ENCODE results near the gene PON3. TPM values are rescaled to one million over a fixed set of nuclear protein-coding genes. Genes with fewer than 3 reads are reported as not detected.

The PON3 gene
- 0.41 TPM for total RNA-seq

GRCh38 chr7:95396136-95397032, at the start of gene PON3:
Gene PON3 (minus strand): TSS chr7:95396375. CDS start chr7:95396350, 25 bp downstream.
- DNase-seq (ENCODE audit: low spot score in 2 of 2) (no peak), FAIRE-seq (no peak)

- FAIRE-seq (no peak), DNase-seq (ENCODE audit: low spot score in 2 of 2) (no peak)
These were observed 48.6 kb upstream of the PON3 start for GRCh38 chr7:95444796-95445195.

- FAIRE-seq (no peak), DNase-seq (ENCODE audit: low spot score in 2 of 2) (no peak)
These were observed 45.1 kb upstream of the PON3 start for GRCh38 chr7:95441042-95441823.

- DNase-seq (ENCODE audit: low spot score in 2 of 2) = no peak
- FAIRE-seq = no peak
These were observed 44.3 kb upstream of the PON3 start for GRCh38 chr7:95440394-95441038.

GRCh38 chr7:95436407-95436806, 40.2 kb upstream of the PON3 start:
- no peak for DNase-seq (ENCODE audit: low spot score in 2 of 2)

GRCh38 chr7:95435422-95435780, 39.2 kb upstream of the PON3 start:
- DNase-seq (ENCODE audit: low spot score in 2 of 2) (no peak), FAIRE-seq (no peak)

More at GRCh38 chr7:95436407-95436806, 40.2 kb upstream of the PON3 start:
- no peak for FAIRE-seq

GRCh38 chr7:95434557-95435421, 38.6 kb upstream of the PON3 start, which contains the start of gene PON2:
Gene PON2 (minus strand): TSS chr7:95435028. CDS start chr7:95434951, 77 bp downstream.
- DNase-seq (ENCODE audit: low spot score in 2 of 2) (peak; percentile 68 to 75), FAIRE-seq (no peak)

GRCh38 chr7:95433952-95434556, 37.9 kb upstream of the PON3 start:
- no peak for FAIRE-seq
- DNase-seq (ENCODE audit: low spot score in 2 of 2) = no peak

- DNase-seq (ENCODE audit: low spot score in 2 of 2) (no peak), FAIRE-seq (no peak)
These were observed 37.0 kb upstream of the PON3 start for GRCh38 chr7:95433129-95433528.

GRCh38 chr7:95432606-95433005, 36.4 kb upstream of the PON3 start:
- DNase-seq (ENCODE audit: low spot score in 2 of 2) = no peak

GRCh38 chr7:95430864-95431263, 34.7 kb upstream of the PON3 start:
- no peak for DNase-seq (ENCODE audit: low spot score in 2 of 2)
- no peak for FAIRE-seq

More at GRCh38 chr7:95432606-95433005, 36.4 kb upstream of the PON3 start:
- no peak for FAIRE-seq

GRCh38 chr7:95429241-95429990, 33.2 kb upstream of the PON3 start:
- DNase-seq (ENCODE audit: low spot score in 2 of 2) (no peak), FAIRE-seq (no peak)

- DNase-seq (ENCODE audit: low spot score in 2 of 2) (no peak), FAIRE-seq (no peak)
These were observed 31.8 kb upstream of the PON3 start for GRCh38 chr7:95427914-95428516.

- DNase-seq (ENCODE audit: low spot score in 2 of 2) = no peak
- no peak for FAIRE-seq
These were observed 31.0 kb upstream of the PON3 start for GRCh38 chr7:95427166-95427565.

GRCh38 chr7:95425694-95426093, 29.5 kb upstream of the PON3 start:
- DNase-seq (ENCODE audit: low spot score in 2 of 2) (no peak), FAIRE-seq (peak; percentile 80)

- no peak for DNase-seq (ENCODE audit: low spot score in 2 of 2)
- no peak for FAIRE-seq
These were observed 28.5 kb upstream of the PON3 start for GRCh38 chr7:95424716-95425115.

- DNase-seq (ENCODE audit: low spot score in 2 of 2) (no peak), FAIRE-seq (no peak)
These were observed 25.8 kb upstream of the PON3 start for GRCh38 chr7:95421847-95422444.

All from frontal cortex (tissue), 4 donors.